AG09319 (cell line): ENCODE measurements around the gene NUDT12.

Experiments
- DNase-seq: peaks from one replicate; pipeline ENCODE4 v3.0.0-alpha.2; 2010; ENCODE audit warnings: low read depth; ENCODE audit errors: extremely low read depth
- CTCF ChIP-seq: IDR thresholded peaks from 2 replicates; pipeline ENCODE4 v1.5.1; 2011; ENCODE audit warnings: low read depth, mild to moderate bottlenecking, inconsistent platforms, low read length, moderate library complexity

NUDT12 gene

GRCh38 chr5:103590221-103590620 is 27.6 kb upstream of the NUDT12 start:
- DNase-seq: no peak
- TF ChIP-seq CTCF: no peak

GRCh38 chr5:103589776-103590175 is 27.2 kb upstream of the NUDT12 start:
- no peak for DNase-seq
- no peak for TF ChIP-seq CTCF

DNA sequence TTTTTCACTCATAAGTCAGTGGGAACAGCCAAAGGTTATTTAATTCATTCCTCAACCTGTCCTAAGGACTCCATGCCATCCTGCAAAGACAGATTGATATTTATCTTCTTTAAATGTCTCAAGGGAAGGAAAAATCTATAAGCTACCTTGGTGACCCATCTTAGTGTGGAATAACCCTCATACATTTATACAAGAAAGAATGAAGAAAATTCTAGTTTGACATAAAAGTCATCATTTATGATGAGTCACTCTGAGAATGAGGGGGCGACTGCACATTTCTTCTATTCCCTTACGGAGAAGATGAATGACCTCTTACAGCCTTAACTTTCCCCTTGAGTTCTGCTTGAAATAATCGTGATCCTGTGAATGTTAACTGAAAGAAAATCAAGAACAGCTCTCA is 26.8 kb upstream of the NUDT12 start:
- TF ChIP-seq CTCF: no peak
- no peak for DNase-seq

GRCh38 chr5:103587185-103587748 is 24.7 kb upstream of the NUDT12 start:
- no peak for DNase-seq
- peak; percentile 26 for TF ChIP-seq CTCF

- no peak for DNase-seq
- TF ChIP-seq CTCF: peak; percentile 54
Observed at GRCh38 chr5:103582364-103582763, 19.8 kb upstream of the NUDT12 start.

GRCh38 chr5:103573411-103573810 is 10.8 kb upstream of the NUDT12 start:
- no peak for DNase-seq
- TF ChIP-seq CTCF: no peak

DNA sequence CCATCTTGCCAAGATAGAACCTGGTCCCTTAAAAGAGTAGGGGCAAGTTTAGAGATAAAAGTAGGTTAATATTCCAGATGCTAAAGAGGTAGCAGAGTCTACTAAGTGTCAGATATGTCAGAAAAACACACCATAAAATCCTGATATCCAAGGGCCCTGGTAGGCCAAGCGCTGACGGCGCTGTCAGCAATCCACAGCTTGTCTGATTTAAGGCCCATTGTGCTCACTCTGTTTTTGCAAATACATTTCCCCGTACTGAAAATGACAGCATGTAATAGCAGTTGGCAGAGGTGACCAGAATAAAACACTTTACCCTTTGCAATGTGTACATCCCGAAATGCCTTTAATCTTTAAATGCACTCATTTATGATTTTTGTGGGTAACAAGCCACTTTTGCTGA is 9.9 kb upstream of the NUDT12 start:
- TF ChIP-seq CTCF: no peak
- DNase-seq: no peak
